ENCODE results near the gene KIAA1217.

- TF ChIP-seq CTCF (conservative IDR thresholded peaks at IDR 0.05) = no peak
- no peak for TF ChIP-seq ZFX (IDR thresholded peaks at IDR 0.05)
Observed at GRCh38 chr10:24363070-24363469, 154.1 kb downstream of the KIAA1217 start.
